C4-2B (cell line): ENCODE data around the gene LRP5.

Source experiments
- CTCF ChIP-seq: fragments of 450-650 bp; conservative IDR thresholded peaks from 2 replicates; pipeline ENCODE4 v1.5.1; 2017; ENCODE audit warnings: mild to moderate bottlenecking
- ZFX ChIP-seq: fragments of 450-650 bp; IDR thresholded peaks from 2 replicates; pipeline ENCODE4 v1.6.1; 2017

GRCh38 chr11:68454767-68455166, 142.4 kb downstream of the LRP5 start:
- no peak for TF ChIP-seq CTCF
- no peak for TF ChIP-seq ZFX
